HG03432 (cell line): ENCODE data around the gene AP3D1.
"Not testable (repeated sequence)": the region's sequence is repeated elsewhere in the genome, so short reads cannot be mapped to it uniquely, and the experiment has no call there.

Experiments used
- ATAC-seq: cut with Tn5 transposase; IDR thresholded peaks from one replicate; pipeline ENCODE4 v1.9.1; 2021; ENCODE audit warnings: mild to moderate bottlenecking, moderate library complexity; ENCODE audit not compliant: unreplicated experiment

AP3D1 gene

GRCh38 chr19:2151339-2152229 lies at the start of gene AP3D1:
Gene AP3D1, minus strand, starts transcription at chr19:2151566. Its CDS starts 232 bp downstream, at chr19:2151334.
- ATAC-seq: peak; percentile 87

DNA sequence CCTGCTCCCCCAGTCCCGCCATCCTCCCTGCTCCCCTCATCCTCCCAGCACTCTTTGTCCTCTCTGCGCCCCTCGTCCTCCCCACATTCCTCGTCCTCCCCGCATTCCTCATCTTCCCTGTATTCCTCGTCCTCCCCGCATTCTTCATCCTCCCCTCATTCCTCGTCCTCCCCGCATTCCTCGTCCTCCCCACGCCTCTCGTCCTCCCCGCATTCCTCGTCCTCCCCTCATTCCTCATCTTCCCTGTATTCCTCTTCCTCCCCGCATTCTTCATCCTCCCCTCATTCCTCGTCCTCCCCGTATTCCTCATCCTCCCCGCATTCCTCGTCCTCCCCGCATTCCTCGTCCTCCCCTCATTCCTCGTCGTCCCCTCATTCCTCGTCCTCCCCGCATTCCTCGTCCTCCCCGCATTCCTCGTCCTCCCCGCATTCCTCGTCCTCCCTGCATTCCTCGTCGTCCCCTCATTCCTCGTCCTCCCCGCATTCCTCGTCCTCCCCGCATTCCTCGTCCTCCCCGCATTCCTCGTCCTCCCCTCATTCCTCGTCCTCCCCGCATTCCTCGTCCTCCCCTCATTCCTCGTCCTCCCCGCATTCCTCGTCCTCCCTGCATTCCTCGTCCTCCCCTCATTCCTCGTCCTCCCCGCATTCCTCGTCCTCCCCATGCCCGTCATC lies 49.4 kb upstream of the AP3D1 start:
- ATAC-seq: not testable (repeated sequence)

GRCh38 chr19:2199861-2200623 lies 48.7 kb upstream of the AP3D1 start:
- ATAC-seq: no peak

- no peak for ATAC-seq
Observed at GRCh38 chr19:2199215-2199614, 47.8 kb upstream of the AP3D1 start.

DNA sequence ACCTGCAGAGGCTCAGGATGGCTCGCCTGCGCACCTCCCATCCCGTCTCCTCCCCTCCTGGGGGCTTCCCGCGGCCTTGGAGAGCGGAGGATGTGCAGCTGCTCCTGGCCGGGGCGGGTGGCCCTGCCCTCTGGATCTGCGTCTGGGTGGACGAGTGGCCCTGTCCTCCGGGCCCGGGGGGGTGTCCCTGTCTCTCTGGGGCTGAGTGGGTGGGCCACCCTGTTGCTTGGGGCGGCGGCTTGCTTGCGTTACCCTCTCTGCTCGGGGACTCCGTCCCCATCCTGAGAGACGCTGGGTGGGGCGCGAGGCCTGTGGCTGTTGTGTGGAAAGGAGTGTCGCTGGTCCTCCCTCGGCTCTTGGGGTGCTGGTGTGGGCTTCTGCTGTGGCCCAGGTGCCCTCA lies 47.0 kb upstream of the AP3D1 start:
- ATAC-seq: no peak

DNA sequence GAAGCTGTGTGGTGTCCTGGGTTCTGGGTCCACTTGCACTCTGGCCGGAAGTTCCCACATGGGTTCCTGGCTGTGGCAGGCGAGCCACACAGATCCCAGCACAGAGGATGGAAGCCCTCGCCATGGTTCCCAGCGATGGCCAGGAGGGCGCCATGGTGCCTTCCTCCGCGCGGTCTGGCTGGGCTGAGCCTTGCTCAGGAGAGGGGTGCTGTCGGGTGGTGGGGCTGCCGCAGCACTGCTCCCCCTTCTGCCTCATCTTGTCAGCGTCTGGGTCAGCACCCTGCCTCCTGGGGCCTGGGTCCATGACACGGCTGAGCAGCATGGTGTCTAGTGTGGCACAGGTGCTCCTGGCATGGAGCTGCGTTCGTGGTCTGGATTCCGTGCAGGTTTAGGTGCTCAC lies 45.9 kb upstream of the AP3D1 start:
- ATAC-seq: no peak

GRCh38 chr19:2195914-2196313 lies 44.5 kb upstream of the AP3D1 start:
- no peak for ATAC-seq

DNA sequence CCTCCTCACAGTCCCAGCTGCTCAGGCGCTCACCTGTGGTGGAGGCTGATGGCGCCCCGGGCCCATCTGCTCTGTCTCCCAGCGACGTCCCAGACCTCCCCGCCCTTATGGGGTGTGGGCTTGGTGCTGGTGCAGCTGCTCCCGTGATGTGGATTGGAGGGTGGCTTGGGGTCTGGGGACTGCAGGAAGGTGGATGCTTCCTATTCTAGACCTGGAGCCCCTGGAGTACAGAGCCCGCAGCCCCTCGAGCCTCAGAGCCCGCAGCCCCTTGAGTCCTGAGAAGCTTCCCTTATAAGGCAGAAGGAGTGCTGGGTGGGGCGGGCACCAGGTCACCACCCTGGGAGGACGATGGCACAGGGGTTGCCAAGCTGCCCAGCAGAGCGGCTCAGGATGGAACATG lies 44.0 kb upstream of the AP3D1 start:
- no peak for ATAC-seq

DNA sequence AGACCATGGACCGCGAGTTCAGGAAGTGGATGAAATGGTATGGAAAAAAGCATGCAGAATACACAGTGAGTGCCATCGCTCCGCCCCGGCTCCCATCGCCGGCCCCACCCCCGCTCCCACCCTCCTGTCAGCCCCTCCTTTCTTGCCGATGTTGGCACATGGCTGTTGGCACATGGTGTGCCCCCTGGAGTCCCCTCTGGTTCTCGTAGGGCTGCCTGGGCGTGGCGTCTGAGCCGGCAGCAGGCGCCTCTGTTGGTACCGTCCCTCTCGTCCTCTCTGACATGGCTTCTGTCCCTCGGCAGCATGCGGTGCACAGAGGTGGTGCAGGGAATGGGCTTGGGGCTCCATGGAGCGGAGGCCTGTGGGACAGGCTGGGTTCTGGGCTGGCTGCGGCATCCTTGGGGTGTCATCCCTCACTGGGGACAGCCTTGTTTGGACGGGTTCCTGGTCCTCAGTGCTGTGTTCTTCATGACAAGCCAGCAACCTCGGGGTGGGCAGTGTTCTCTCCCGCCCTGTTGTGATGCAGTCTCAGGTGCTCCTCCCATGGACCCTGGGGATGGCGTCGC lies 43.2 kb upstream of the AP3D1 start:
- ATAC-seq: no peak

GRCh38 chr19:2193807-2194206 lies 42.4 kb upstream of the AP3D1 start:
- ATAC-seq: no peak

- no peak for ATAC-seq
Observed at GRCh38 chr19:2192862-2193261, 41.5 kb upstream of the AP3D1 start.

- ATAC-seq: no peak
Observed at GRCh38 chr19:2191456-2192310, 40.3 kb upstream of the AP3D1 start.

GRCh38 chr19:2190848-2191455 lies 39.6 kb upstream of the AP3D1 start:
- no peak for ATAC-seq

DNA sequence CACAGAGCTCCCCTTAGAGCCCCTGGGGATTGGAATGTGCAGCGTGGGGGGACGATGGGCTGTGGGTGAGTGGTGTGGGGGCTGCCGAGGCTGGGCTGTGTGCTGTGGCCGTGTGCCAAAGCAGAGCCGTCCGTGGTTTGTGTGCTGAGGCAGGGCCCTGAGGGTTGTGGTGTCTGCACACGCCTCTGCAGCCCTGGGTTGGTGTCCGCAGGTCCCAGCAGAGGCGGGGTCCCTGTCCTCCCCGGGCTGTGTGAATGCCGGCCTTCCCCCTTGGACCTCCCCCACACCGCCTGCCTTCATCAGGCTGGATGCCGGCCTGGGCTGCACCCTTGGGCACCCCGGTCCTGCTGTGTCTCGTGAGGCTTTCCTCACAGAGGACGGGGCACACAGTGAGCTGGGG lies 38.5 kb upstream of the AP3D1 start:
- no peak for ATAC-seq

GRCh38 chr19:2188708-2189385 lies 37.5 kb upstream of the AP3D1 start:
- no peak for ATAC-seq

GRCh38 chr19:2187159-2187558 lies 35.8 kb upstream of the AP3D1 start:
- no peak for ATAC-seq

GRCh38 chr19:2186071-2186846 lies 34.9 kb upstream of the AP3D1 start:
- ATAC-seq: no peak

DNA sequence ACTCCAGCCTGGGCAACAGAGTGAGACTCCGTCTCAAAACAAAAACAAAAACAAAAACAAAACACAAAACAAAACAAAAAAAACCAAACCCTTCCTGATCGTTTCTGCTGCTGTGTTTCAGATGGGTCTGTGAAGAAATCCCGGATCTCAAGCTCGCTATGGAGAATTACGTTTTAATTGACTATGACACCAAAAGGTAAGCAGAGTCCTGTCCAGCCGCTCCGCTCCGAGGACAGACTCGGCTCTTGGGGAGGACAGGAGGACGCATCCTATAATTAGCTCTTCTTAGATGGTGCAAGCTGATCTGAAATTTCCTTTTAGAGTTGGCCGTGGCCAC lies 34.3 kb upstream of the AP3D1 start:
- ATAC-seq: no peak
